Activated T-helper 9 cell treated with anti-CD3 and anti-CD28 coated beads, Interleukin-2, amount 50 U/mL, for 16 hours (primary cell): ENCODE measurements around the gene SYNJ2.
"Not testable (repeated sequence)": the region's sequence is repeated elsewhere in the genome, so short reads cannot be mapped to it uniquely, and the experiment has no call there.

Experiments used
- DNase-seq: peaks from one replicate; pipeline ENCODE4 v3.0.0-alpha.2; 2020; ENCODE audit warnings: low read depth

SYNJ2 gene

GRCh38 chr6:157981395-157982101 is at the start of gene SYNJ2:
Gene SYNJ2, plus strand, starts transcription at chr6:157981863. Its CDS starts 99 bp downstream, at chr6:157981962.
- DNase-seq, result peak; percentile 73

- no peak for DNase-seq
Observed at GRCh38 chr6:157935786-157936185, 45.9 kb upstream of the SYNJ2 start.

DNA sequence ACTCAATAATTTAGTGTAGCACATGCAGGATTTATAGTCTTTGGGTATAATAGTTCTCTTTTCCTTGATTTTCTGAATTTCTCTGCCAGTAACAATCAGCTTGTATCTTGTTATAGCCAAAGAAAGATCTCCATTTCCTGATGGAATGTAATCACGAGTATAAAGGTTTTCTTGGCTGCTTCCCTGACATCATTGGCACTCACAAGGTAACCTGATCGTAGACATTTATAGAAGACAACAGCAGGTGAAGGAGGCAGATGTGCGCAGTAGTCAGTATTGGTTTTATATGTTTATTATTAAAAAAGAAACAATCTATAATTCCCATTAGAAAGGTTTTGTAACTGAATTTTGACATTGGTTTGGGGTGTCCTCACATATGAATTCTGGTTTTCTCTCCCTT is 44.3 kb upstream of the SYNJ2 start:
- no peak for DNase-seq

DNA sequence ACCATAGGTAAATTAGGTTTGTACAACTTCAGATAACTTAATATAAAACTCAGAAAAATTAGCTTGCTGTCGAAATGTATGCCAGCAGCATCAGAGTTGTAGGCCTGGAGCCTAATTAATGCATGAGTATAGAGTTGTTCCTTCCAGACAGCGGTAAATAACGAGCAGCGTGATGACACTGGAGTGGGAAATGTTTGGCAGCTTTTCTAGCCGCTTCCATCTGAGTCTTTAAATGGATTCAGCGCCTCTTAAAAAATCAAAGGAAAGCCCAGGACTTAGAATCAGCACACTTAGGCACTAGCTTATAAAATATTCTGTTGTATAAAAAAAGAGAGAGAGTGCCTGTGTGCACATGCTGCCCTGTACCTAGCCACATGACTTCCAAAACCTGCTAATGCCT is 43.7 kb upstream of the SYNJ2 start:
- no peak for DNase-seq

DNA sequence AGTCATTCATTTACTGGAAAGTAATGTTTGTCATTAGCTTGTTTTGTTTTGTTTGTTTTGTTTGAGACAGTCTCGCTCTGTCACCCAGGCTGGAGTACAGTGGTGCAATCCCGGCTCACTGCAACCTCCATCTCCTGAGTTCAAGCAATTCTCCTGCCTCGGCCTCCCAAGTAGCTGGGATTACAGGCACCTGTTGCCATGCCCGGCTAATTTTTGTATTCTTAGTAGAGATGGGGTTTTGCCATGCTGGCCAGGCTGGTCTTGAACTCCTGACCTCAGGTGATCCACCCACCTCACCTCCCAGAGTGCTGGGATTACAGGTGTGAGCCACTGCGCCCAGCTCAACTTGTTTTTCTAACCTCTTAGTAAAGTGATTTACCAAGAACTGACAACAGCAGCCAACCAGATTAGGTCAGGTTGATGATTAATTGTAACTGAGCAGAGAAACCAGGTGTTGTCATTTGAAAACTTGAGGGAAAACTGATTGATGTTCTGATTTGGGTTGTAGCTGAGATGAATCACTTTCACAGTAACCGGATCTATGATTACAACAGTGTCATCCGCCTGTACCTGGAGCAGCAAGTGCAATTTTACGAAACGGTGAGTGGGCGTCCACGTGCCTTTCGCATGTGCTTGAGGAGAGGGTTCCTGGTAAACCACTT is 41.2 kb upstream of the SYNJ2 start:
- DNase-seq, result peak; percentile 40

GRCh38 chr6:157941101-157941863 is 40.4 kb upstream of the SYNJ2 start:
- DNase-seq, result no peak

- DNase-seq, result no peak
Observed at GRCh38 chr6:157942351-157942750, 39.3 kb upstream of the SYNJ2 start.

- no peak for DNase-seq
Observed at GRCh38 chr6:157943249-157943963, 38.3 kb upstream of the SYNJ2 start.

DNA sequence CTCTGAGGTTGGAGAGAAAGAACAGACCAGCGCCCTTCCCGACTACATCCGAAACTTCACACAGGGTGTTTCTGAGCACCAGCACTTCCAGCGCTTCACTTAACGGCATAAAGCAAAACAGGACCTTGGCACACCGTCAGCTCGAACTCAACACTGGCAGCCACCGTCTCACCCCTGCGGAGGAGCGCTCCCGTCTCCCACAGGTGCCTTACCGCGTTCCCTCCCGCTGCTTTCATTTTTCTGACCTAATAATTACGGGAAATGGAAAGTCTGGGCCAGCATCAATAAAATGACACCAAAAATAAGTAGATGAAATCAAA is 37.7 kb upstream of the SYNJ2 start:
- no peak for DNase-seq

DNA sequence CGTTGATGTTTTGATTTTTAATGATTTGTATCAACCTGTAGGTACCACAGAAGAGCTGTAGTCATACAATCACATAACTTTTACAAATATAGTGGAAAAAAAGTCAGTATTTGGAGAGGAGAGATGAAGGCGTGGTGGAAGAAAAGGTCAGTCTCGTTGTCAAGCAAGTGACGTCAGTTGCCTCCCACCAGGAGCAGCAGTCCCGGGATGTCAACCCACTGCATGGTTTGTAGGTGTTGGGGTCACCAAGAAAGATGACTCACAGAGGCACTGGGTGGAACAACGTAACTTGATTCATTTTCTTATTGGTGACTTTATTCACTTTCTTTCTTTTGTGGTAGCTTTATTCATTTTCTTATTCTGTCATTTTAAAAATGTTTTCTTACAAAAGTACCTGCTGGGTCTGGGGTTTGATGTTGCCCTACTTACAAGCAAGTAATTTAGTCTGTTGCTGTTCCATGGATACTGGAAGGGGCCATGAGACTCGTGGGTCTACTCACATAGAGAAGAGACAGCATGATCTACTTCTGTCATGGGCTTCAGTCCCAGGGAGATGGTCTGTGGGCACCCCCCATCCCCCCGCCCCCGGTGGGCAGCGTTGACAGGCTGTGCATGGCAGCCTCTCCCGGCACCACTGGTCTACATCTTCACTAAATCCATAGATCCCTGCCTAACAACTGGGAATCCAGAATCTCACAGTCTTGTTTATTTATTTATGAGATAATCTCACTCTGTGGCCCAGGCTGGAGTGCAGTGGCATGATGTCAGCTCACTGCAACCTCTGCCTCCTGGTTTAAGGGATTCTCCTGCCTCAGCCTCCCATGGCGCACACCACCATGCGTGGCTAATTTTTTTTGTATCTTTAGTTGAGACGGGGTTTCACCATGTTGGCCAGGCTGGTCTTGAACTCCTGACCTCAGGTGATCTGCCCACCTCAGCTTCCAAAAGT is 36.4 kb upstream of the SYNJ2 start:
- DNase-seq, result peak; percentile 17

- DNase-seq, result no peak
Observed at GRCh38 chr6:157946053-157946617, 35.5 kb upstream of the SYNJ2 start.

DNA sequence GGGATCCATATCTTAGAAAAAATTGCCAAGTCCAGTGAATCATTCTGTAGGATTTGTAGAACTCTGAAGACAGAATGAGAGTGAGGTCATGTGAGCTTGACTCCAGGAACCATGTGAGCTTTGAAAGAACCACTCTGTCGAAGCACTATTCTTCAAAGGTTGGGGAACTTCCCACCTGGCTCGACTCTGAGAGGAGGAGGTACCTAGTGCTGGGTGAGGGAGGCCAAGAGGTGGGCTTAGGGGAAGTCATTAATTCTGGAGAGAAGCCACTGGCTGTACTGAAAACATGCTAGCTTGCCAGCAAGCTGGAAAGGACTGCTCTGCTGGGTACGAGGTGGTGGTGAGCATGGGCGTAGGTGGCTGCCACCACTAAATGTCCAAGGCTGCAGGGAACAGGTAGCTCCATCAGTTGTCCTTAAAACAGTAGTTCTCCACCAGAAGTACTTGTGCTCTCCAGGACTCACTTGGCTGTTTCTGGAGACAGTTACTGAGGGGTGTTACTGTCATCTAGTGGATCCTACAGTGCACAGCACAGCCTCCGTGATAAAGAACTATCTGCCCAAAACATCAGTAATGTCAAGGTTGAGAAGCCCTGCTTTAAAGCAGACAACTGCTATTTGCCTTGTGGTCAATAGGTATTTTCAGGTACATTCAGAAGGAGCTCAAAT is 34.7 kb upstream of the SYNJ2 start:
- DNase-seq, result no peak

DNA sequence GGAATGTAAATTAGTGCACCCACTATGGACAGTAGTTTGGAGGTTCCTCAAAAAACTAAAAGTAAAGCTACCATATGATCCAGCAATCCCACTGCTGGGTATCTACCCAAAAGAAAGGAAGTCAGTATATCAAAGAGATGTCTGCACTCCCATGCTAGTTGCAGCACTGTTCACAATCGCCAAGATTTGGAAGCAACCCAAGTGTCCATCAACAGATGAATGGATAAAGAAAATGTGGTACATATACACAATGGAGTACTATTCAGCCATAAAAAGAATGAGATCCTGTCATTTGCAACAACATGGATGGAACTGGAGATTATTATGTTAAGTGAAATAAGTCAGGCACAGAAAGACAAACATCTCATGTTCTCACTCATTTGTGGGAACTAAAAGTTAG is 30.8 kb upstream of the SYNJ2 start:
- not testable (repeated sequence) for DNase-seq

- no peak for DNase-seq
Observed at GRCh38 chr6:157951828-157952227, 29.8 kb upstream of the SYNJ2 start.

DNA sequence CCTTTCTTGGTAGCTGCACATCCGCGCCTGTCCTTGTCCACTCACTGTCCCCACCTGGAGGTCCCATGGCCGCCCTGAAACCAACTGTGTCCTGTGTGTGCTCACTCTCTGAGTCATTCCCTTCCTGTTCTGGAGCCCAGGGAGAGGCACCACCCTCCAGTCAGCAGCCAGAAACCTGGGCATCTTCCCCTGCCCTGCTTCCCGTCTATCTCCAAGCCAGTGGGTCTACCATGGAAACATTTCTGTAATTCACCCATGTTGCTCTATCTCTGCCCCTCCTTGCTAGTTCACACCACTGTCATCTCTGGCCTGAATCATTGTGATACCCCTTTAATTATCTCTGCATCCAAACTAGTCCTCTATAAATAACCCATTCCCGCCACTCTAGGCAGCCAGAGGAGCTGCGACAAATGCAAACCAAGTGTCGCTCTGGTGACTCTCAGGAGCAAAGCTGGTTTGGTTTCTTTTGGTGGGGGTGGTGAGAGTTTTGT is 28.8 kb upstream of the SYNJ2 start:
- DNase-seq, result no peak

- DNase-seq, result no peak
Observed at GRCh38 chr6:157953580-157954091, 28.0 kb upstream of the SYNJ2 start.

DNA sequence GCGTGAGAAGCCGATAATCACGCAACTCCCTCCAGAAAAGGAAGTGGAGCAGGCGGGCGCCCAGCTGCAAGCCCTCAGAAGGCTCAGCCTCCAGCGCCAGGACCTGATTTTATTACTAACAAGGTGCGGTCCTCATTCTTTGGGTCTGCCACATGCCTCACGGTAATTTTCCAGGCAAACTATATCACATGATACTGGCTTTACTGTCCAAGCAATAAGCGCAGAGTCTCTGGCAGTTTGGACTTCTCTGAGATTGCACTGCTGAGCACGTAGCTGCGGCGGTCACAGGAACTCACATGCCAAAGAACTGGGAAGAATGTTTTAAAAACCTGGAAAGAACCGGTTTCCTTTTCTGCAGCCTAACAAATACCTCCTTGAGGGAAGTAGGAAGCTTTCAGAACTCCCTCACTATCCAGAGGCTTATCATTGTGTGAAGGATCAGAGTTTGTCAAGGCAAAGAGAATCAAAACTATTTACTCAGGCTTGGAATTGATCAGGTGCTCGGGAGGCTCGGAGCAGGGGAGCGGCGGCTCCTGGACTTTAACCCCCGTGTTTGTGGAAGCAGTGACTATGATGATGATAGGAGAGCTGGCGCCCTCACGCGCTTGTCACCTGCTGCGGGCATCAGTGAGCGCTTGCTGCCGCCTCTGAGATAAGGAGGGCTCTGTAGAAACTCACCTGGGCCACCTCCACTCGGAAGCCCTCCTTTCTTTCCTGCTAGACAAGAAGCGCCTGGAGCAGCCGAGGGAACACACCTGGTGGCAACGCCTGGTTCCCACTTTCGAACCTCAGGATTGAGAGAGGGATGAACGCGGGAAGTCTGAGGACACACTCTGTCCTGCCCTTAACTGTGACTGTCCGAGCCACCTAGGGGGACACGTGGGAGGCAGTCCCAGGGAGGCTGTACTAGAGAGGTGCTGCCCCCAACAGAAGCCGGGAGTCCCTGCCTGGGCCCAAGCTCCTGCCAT is 27.2 kb upstream of the SYNJ2 start:
- no peak for DNase-seq

DNA sequence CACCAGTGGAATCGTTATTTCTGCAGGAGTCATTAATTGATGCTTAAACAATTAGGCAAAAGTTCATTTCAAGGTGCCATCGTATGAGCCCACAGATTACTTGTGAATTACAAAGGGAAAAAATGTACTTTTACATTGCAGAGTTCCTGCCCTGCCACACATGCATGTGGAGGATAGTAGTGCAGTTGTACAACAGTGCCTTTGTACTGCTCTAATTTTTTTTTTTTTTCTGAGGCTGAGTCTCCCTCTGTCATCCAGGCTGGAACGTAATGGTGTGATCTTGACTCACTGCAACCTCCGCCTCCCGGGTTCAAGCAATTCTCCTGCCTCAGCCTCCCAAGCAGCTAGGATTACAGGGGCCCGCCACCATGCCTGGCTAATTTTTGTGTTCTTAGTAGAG is 26.0 kb upstream of the SYNJ2 start:
- DNase-seq, result no peak

- no peak for DNase-seq
Observed at GRCh38 chr6:157956171-157956730, 25.4 kb upstream of the SYNJ2 start.
